Activated naive CD4-positive, alpha-beta T cell (primary cell): Measurements from ENCODE around the gene PALD1.

ENCODE experiments used
- DNase-seq, 4 experiments: peaks; one replicate each; lab custom pipeline; 2025; lab: John Stamatoyannopoulos, UW

The PALD1 gene

DNA sequence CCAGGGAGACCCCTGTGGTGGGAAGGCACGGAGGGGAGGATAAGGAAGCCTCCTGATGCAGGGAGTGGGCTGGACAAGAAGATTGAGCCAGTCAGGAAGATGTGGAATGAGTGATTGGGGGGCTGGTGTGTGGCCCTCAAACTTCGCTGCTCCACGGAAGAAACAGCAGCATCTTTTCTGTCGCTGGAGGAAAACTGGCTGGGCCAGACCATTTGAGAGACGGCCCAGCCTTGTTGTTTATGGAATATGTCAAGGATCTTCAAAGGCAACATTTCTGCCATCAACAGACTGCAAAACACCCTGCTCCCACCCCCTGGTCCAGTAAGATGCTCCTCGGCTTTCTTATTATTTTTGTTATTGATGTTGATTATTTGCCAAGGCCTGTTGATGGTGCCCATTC, 29.4 kb downstream of the PALD1 start:
- DNase-seq, result no peak

- DNase-seq, result no peak
Observed at GRCh38 chr10:70508912-70509756, 30.6 kb downstream of the PALD1 start.

GRCh38 chr10:70509757-70510147, 31.2 kb downstream of the PALD1 start:
- DNase-seq, result no peak

GRCh38 chr10:70510453-70510852, 31.9 kb downstream of the PALD1 start:
- DNase-seq, result no peak

- no peak for DNase-seq
Observed at GRCh38 chr10:70510904-70511303, 32.3 kb downstream of the PALD1 start.

GRCh38 chr10:70512149-70512639, 33.6 kb downstream of the PALD1 start:
- DNase-seq, result no peak

- no peak for DNase-seq
Observed at GRCh38 chr10:70513848-70514309, 35.3 kb downstream of the PALD1 start.

DNA sequence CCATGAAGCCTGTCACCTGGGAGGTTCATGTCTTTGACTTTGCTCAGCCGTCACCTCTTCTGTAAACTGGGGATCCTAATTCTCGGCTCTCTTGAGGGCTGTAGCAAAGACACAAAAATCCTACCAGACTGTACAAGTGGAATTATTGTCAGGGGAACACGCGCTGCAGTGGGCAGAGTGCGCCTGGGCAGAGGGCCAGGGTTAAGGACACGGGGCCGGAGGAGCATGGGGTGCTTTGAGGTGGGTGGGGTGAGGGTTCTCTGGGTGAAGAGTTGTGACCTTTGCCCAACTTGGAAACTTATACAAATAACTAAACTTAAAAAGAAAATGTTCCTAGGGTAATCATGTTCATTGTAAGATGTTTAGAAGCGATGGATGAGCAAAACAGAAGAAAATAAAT, 36.0 kb downstream of the PALD1 start:
- DNase-seq, result no peak

DNA sequence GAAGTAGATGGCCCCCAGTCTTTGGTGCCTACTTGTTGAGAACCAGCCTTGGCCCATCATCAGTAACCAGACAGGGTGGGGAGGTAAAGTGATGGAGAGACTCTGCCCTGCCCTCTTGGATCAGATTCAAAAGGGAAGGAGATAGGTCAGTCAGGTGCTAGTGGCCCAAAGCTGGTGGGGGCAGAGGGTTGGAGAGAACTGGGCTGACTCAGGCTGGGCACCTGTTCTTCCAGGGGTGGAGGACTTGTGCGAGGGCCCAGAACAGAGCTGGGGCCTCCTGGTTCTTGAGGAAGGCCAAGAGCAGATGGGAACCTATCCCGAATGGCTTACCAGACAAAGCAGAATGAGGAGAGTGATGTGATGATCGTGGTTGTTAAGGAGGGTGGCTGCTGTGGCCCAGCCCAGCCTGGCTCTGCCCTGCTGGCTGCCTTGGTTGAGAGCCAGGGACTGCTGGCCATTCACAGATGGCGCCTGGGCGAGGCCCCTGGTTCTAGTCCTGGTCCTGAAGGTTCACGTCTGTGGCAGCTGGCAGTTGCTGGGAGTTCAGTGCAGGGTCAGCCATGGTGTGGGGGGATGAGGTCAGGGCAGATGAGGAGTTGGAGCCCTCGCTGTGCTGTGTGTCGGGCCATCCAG, 36.6 kb downstream of the PALD1 start:
- no peak for DNase-seq

DNA sequence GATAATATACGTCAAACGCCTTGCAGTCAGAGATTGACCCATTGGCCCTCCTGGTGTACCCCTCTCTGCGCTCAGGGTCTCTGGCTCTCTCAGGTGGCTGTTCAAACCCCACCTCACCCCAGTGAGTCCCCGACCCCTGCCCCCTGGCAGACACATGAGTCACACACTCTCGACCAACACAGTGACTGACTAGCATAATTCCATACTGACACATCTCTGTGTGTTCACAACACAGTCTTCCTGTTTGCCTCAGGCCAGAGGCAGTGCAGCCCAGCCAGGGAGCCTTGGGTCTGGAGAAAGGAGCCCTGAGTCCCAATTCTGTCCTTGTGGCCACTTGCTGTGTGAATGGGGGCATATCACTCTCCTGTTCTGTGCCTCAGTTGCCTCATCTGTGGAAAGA, 40.1 kb downstream of the PALD1 start:
- DNase-seq, result no peak

- DNase-seq, result no peak
Observed at GRCh38 chr10:70523057-70523456, 44.5 kb downstream of the PALD1 start.

DNA sequence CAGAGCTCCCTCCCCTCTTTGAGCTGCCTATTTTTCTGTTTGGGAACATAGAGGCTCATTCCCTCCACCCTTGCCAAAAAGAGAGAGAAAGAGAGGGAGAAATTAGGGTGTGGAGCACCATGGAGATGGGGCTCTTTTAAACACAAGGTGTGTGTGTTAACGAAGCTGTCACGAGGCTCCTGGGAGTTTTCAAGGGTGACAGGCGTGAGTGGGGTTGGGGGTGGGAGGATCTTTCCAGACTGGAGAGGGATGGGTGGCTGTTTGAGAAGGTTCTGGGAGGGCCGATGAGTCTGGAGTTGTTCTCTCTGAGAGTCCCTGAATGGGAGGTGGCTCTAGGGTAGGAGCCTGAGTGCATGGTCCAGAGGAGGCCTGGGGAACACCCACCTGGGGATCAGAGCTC, 45.0 kb downstream of the PALD1 start:
- DNase-seq, result no peak

DNA sequence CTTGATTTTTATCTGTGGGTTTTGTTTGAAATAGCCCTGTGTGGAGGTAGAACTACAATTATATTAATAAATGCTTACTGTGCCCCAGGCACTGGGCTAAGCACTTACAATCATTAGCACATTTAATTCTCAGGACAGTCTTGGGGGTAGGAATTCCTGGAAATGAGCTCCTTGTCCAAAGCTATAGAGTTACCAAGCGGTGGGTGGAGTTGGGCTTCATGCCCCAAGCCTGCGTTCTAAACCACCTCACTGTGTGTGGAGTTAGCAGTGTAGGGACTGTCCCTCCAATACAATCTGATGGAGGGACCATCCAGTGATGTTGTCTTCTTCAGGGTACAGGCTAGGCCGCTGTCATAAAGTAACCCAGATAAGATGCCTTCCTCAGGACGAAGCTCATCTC, 49.7 kb downstream of the PALD1 start:
- no peak for DNase-seq

DNA sequence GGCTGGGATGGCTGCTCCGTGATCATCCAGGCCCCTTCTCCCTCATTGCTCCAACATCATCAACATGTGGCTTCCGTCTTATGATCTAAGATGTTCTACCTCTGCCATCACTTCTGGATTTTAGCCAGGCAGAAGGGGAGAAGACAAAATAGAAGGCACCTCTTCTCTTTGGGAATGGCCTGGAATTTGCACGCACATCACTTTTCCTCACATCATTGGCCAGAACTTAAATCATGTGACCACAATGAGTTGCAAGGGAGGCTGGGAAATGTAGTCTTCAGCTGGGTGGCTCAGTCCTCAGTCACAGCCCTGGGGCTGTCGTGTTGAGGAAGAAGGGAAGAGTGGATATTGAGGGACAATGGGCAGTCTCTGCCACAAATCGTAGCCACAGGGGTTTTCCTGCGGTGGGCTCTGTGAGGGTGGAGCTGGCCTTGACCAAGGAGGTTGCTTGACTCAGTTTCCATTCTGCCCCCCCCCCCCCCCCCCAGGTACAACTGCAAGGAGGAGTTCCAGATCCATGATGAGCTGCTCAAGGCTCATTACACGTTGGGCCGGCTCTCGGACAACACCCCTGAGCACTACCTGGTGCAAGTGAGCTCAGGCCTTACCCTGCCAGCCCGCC, 50.3 kb downstream of the PALD1 start:
- DNase-seq, result no peak

DNA sequence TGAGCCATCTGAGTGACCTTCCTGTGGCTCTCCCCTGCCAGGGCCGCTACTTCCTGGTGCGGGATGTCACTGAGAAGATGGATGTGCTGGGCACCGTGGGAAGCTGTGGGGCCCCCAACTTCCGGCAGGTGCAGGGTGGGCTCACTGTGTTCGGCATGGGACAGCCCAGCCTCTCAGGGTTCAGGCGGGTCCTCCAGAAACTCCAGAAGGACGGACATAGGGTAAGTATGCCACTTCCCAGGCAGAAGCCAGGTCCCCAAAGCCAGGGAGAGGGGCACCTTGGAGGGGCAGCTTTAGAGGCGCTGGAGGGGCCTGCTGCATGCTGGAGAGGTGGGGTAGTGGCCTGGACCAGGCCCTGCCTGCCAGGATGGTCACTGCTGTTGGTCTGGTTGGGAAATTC, 51.3 kb downstream of the PALD1 start:
- DNase-seq, result no peak

DNA sequence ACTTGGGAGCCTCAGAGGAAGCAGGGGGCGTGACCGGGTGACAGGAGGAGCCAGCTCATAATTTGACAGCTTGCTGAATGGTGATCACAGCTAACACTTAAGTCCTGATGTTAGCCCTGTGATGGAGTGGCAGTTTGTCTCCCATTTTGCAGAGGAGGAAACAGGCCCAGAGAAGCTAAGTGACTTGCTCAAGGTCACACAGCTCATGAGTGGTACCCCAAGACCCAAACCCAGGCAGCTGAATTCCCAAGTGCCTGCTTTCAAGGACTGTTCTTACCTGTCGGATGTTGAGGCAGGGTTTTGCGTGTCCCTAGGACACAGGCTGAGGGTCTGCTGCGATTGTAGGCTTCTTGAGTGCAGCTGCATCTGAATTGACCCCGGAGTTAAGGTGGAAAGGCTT, 51.7 kb downstream of the PALD1 start:
- no peak for DNase-seq

DNA sequence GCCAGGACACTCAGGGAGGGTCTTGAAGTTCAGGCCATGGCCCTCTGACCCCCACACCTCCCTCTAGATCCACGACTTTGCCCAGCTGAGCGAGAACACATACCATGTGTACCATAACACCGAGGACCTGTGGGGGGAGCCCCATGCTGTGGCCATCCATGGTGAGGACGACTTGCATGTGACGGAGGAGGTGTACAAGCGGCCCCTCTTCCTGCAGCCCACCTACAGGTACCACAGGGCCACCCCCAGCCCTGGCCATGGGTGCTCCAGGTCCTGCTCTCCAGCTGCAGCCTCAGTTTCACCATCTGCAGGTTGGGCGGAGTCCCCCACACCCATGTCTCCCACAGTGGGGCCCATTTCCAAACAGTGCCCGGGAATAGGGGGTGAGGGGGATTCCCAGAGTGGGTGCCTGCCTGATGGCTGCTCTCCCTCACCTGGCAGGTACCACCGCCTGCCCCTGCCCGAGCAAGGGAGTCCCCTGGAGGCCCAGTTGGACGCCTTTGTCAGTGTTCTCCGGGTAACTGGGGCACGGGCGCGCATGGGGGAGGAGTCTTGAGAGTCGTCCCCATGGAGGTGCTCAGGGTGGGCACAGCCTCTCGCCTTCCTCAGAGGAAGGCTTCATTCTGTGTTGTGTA, 54.1 kb downstream of the PALD1 start:
- no peak for DNase-seq

GRCh38 chr10:70533189-70533558, 54.6 kb downstream of the PALD1 start:
- no peak for DNase-seq

DNA sequence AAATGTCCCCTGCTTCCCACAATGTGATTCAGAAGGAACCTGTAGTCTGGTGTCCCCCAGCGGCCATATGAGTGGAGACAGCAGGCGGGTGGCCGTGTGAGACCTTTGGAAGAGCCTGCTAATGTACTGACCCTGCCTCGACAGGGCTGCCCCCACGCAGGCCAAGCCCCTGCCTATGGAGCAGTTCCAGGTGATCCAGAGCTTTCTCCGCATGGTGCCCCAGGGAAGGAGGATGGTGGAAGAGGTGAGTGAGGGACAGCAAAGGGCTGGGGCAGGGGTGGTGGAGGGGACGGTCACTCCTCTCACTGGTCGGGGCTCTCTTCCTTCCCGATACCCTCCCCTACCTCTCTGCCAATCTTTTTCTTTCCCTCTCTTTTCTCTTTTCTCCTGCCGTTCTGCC, 55.7 kb downstream of the PALD1 start:
- DNase-seq, result no peak

DNA sequence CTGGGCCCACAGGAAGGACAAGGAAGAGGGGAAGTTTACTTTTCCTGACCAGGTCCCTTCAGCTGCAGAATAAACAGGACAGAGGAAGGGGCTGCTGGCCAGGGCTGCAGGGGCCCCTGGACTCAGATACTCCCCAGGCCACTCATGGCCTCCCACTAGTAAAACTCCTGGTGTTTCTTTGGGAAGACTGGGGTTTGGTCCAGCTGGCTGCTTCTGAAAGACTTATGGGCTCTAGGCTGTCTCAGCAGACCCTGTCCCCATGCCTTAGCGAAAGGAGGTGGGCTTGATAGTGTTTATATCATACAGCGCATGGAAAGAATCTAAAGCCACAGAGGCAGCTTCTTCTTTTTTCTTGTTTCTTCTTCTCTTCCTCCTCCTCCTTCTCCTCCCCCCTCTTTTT, 56.4 kb downstream of the PALD1 start:
- no peak for DNase-seq

DNA sequence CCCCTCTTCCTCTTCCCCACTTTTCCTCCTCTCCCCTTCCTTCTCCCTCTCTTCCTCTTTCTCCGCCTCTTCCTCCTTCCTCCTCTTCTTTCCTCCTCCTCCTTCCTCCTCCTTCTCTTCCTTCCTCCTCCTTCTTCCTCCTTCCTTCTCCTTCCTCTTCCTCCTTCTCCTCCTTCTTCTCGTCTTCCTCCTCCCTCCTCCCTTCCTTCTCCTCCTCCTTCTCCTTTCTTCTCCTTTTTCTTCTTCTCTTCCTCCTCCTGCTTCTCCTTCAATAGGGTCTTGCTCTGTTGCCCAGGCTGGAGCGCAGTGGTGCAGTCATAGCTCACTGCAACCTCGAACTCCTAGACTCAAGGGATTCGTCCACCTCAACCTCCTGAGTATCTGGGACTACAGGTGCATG, 56.9 kb downstream of the PALD1 start:
- DNase-seq, result no peak

DNA sequence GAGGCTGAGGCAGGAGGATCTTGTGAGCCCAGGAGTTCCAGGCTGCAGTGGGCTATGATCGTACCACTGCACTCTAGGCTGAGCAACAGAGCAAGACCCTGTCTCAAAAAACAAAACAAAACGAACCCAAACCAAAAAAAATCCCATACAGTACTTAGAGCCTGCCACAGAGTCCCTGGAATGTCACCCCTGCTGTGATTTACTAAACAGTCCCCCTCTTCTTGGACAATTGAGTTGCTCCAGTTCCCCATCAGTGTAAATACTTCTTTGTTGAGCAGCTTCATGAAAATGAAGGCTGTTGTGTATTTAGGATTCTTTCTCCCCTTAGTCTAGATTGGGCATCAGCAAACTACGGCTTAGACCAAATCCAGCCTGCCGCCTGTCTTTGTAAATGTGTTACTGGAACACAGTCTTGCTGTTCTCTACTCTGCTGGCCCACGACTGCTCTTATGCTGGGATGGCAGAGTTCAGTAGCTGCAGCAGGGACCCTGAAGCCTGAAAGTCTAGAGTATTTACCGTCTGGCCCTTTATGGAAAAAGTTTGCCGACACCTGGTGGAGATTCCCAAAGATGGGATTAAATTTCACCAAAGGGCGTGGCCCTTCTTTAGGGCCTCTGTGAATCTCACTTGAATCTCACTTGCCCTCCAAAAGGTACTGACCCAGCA, 57.8 kb downstream of the PALD1 start:
- DNase-seq, result no peak
